HG02623 (cell line): Measurements from ENCODE around the gene C1orf74.

Source experiments
- ATAC-seq: cut with Tn5 transposase; IDR thresholded peaks from one replicate; pipeline ENCODE4 v1.9.1; 2021; ENCODE audit warnings: moderate library complexity; ENCODE audit not compliant: unreplicated experiment

The C1orf74 gene

DNA sequence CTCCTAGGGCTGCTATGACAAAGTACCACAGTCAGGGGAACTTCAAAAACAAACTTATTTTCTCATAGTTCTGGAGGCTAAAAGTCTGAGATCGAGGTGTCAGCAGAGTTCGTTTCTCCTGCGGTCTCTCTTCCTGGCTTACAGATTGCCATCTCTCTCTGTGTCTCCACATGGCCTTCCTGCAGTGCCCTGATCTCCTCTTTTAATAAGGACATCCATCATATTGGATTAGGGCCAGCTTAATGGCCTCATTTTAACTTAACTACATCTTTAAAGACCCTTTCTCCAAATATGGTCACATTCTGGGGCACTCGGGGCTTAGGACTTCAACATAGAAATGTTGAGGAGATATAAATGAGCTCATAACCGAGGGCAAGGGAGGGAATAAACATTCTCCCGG lies 12.2 kb downstream of the C1orf74 start:
- ATAC-seq = no peak

DNA sequence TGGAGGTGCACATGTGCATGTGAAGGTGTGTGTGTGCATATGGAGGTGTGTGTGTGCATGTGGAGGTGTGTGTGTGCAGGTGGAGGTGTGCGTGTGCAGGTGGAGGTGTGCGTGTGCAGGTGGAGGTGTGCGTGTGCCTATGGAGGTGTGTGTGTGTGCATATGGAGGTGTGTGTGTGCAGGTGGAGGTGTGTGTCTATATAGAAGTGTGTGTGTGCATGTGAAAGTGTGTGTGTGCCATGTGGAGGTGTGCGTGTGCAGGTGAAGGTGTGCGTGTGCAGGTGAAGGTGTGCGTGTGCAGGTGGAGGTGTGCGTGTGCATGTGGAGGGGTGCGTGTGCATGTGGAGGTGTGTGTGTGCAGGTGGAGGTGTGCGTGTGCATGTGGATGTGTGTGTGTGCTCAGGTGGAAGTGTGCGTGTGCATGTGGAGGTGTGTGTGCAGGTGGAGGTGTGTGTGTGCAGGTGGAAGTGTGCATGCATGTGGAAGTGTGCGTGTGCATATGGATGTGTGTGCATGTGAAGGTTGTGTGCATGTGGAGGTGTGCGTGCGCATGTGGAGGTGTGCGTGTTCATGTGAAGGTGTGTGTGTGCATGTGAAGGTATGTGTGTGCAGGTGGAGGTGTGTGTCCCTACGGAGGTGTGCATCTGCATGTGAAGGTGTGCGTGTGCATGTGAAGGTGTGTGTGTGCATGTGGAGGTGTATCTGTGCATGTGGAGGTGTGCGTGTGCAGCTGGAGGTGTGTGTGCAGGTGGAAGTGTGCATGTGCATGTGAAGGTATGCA lies 13.5 kb downstream of the C1orf74 start:
- no peak for ATAC-seq

DNA sequence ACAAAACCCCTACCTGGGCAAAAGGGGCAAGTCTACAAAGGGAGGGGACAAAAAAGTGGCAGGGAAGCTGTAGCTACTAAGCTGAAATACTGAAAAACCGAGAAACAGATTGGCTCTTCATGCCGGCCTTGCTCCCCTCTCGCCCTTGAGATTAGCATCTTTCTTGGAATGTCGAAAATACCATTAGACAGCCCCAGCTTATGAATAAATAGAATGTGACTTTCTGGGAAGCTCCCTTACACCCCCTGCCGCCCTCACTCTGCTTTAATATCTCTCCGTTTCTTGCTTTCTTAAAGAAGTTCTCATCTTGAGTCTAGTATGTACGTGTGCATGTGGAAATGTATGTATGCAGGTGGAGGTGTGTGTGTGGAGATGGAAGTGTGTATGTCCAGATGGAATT lies 14.4 kb downstream of the C1orf74 start:
- no peak for ATAC-seq

DNA sequence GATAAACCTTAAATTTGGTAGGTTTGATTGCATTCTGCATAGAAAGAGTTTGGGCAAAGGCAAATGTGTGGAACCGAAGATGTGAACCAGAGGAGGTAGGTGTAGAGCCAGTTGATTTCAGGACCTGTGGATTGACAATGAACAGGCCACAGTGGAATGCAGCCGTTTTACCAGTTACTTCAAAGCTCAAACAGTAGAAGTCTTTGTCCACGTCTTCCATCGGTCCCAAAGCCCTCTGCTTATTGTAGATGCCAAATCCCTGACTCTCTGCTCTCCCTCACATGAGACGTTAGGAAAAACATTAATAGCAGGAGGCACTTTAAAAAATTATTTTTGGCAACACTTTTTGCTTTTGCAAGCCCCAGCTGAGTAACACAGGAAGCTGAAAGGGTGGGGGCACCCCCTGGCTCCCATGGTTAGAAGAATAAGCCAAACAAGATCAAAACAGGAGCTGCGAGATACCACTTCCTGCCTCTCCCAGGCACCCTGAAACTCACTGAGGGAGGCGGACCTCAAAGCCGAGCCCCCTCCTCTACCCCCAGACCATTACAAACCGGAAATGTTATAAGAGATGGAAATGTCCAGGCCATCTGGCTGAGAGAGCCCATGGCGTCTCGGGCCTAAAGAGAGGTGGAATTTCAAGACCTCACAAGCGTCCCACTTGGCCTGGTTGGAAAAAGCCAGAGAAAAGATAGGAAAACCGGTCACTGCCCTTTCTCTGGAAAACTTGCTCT lies 15.0 kb downstream of the C1orf74 start:
- peak; percentile 77 for ATAC-seq

DNA sequence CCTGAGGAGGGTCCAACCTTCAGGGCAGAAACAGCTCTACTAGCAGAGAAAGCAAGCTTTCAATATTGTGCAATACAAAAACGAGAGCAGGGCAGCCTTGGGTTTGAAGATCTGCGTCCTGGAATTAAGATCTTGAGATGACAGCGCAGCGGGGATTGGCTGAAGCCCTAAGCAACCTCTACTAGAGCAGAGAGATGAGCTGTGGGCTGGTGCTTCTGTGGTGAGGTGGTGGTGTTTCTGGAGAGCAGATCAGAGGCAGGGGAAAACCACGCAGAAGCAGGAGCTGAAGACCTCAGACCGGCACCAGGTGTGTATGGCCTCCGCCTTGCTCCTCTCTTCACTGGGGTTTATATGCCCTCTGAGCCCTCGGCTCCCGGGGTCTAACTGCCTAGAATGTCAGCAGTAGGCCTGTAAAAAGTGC lies 16.0 kb downstream of the C1orf74 start:
- ATAC-seq = peak; percentile 83

DNA sequence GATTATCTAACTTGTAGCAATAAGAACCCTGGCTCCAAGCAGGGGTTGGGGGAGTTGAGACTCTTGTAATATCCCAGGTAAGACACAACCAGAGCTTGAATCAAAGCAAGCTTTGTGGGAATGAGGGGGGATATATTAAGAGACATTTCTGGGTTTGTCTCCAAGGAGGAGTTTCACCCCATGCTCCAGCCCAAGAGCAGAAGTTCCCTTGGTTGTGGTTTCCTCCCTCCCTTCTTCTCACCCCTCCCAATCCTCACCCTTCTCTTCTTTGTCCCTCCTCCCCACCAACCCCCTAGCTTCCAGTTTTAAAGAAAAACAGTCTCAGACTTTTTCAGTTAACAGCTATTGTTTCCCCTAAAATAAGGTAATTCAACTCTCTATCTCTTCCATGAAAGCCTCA lies 16.7 kb downstream of the C1orf74 start:
- ATAC-seq = no peak

DNA sequence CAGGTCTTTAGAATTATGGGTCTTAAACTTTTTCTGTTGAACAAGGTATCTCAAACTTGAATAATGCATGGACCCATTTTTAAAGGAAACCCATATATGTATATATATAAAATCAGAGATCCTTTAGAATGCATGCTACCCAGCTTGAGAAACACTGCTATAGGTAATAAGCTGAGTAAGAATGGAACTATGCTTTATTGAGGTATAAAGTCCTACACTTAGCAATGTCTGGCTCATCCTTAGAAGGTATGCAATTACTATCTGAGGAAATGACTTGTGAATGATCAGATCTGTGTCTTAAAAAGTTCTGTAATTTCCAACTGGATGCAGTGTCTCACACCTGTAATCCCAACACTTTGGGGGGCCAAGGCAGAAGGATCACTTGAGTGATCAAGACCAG lies 17.3 kb downstream of the C1orf74 start:
- ATAC-seq = no peak

DNA sequence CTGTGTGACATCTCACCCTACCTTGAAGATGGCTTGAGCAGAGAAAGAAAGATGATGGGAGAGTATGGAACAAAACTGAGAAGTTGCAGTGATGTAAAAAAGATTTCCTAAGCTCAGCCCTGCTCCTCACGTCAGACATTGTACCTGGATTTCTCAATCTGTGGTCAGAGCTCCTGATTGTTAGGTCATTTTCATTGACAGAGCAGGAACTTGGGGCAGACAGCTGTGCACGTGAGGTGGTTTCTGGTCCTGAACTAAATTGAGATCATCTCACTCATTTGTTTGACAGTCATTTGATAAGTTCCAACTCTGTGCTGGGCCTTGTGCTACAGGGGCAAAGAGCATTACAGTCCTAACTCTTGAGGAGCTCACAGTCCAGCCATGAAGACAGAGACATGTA lies 18.3 kb downstream of the C1orf74 start:
- no peak for ATAC-seq

DNA sequence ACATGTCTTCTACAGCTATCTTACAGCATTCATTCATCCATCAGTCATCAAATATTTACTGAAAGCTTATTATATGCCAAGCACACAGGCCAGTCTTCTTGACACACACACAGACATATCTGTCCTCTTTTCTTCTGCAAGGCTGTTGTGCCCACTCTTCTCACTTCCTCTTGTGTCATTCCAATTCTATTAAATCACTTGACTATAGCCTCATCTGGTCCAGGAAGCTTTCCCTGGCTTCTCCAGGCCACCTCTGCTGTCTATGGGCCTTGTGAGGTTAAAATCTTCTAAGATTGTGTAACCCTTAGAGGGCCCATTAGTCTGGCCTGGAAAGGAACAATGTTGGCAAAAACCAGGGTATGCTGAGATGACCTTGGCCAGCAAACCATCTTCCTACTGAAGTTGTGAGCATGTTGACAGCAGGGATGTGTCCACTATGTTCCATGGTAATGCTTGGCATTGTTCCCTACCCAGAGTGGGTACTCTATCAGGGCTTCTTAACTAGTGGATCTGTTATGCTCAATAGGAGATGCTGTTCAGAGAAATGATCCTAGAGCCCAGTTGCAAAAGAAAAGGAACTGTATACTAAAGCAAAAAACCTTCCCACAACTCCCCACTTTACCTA lies 23.2 kb downstream of the C1orf74 start:
- no peak for ATAC-seq

DNA sequence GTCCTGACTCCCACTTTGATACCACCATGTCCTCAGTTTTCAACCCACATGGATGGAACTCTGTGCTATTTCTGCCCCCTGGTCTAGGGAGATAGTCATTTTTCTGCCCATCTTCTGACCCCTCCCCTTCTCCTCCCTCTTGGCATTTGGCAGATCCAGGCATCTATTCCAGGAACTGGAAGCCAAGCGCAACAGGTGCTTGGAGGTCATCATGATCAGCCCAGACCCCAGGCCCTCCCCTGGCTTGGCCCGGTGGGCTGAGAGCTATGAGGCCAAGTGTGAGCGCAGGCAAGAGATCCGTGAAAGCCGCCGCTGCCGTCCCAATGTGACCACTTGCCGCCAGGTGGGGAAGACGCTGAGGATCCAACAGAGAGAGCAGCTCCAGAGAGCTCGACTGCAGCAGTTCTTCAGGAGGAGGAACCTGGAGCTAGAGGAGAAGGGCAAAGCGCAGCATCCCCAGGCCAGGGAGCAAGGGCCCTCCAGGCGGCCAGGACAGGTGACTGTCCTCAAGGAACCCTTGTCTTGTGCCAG lies 24.5 kb downstream of the C1orf74 start:
- ATAC-seq = no peak

DNA sequence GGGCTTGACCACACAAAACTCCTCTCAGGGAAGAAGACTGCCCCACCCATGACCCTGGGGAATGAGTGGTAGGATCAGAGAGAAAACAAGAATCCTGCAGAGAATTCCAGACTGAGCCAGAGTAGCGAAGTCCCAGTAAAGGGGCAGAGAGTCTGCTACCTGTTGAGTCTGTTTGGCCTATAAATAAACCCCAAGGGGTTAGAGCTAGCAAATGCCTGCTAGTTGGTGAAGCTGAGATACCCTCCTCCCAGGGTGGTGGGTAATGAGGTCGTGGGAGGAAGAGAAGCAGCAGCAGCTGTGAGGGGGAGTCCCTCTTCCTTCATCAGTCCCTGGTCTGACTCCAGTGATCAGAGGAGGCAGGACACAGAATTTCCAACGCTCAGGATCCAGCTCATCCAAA lies 26.0 kb downstream of the C1orf74 start:
- ATAC-seq = no peak

DNA sequence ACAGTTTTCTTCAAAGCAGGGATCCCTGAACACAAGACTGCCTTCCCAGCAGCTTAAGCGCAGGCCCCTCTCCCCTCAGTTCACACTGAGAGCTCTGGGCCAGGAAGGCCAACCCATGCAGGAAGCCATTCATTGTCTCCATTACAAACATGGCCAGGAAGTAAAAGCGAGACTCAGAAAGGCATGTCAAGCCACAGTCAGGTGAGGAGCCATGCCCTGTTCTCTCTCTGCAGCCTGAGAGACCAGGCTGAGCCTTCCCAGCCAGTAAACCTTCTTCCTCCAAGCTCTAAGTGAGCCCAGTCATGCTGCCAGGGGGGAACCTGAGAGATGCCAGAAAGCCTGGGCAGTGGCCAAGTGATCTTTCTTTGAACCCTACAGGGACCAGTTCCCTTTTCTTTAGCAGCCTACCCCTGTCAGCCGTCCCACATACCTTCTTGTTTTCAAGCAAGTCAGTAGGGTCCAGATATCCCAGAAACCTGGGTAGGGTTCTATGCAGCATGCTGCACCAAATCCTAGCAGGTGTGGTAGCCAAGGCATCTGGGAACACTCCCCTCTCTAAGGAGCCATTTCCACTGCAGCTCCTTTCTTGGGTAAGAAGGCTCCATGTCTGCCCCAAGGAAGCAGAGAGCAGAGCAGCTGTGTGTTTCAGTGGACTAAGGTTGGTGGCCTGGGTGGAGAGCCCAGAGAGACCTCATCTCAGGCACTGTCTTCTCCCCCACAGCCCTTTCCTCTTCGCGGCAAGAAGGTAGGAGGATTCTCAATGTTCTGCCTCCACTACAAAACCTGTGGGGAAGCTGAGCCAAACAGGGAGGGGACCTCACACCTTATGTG lies 27.5 kb downstream of the C1orf74 start:
- peak; percentile 25 for ATAC-seq

DNA sequence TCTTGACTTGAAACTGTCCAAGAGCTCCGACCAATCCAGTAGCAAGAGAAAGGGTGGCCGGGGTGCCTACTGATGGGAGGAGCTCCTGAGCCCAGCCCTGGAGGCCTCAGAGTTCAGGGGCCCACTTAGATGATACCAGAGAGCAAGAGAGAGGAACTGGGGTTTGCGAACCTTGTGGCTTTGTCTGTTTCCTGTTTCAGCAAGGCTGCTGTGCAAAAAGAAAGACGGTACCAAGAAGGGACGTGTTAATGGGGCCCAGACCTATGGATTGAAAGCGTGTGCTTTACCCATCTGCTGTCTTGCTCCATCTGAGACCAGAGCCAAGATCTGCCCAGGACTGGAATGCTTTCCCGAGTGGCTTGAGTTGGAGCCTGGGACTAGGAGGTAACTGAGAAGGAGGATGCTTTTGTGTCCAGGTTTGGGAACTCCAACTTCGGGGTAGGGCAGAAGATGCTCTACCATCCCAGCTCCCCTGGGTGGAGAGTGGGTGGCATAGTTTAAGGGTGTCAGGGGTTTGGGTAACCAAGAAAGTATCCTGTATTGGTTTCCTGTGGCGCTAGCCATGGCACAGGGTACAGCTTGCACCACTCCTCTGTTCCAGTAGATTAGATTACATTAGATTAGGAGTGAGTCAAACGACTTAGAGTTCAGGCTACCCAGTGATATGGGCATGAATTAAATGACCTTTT lies 28.3 kb downstream of the C1orf74 start, which contains the start of gene TRAF3IP3:
Gene TRAF3IP3, plus strand, starts transcription at position 128 of the 689 bp plus-strand sequence. CDS start 3,987 bp downstream, outside the sequence.
- ATAC-seq = peak; percentile 70

DNA sequence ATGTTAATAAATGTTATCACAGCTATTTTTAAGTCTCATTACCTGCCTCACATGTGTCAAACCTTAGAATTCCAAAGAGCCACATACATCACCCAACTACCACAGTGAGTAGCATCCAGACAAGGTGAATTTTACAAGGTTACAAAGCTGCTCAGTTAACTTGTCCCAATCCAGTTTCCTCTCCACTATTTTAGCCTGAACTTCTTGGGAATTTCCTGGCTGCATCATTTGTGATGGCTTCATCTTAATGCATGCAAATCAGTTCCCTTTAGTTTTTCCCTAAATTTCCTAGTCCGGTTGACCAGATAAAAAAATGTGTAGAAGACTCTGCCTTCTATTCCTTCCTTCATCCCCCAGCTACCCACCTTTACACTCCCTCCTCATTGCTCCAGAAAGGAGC lies 29.1 kb downstream of the C1orf74 start:
- ATAC-seq = no peak

DNA sequence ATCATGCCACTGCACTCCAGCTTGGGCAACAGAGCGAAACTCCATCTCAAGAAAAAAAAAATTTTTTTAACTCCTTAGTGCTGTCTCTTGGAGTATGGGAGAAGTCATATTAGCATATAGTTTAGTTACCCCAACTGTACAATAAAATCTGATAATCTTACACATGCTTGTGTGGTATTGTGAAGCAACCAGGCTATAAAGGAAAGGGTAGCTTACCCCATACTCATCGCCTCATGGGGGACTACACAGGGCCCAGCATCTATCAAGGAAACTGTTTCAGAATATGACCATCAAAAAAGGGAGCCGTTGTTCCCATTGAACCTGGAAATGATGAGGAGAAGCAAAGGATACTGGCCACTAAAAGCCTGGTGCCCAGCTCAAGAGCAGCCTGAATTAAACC lies 31.5 kb downstream of the C1orf74 start:
- ATAC-seq = no peak

DNA sequence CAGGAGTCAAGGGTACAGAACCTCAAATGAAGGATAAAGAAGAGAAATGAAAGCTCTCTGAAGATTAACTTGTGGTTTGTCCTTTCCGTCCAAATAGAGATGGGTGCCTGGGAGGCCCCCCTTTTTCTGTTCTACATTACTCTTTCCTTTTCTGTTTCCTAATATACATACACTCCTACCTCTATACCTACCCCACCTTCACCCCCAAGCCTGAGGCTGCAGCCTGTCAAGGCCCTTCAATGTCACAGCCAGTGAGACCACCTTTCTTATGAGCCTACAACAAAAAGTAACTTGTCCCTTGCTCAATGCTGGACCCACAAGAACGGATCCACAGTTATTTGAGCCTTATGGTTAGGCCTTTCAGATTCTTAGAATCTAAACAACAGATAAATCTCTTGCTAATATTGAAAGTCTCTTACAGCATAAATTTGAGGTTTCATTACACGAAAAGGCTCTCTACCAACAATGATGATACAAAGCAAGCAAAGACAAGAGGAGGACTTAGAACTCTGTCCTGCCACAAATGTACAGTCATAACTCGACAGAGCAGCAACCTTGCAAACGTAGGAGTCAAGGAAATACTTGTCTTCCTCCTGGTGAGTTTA lies 32.6 kb downstream of the C1orf74 start:
- peak; percentile 36 for ATAC-seq

DNA sequence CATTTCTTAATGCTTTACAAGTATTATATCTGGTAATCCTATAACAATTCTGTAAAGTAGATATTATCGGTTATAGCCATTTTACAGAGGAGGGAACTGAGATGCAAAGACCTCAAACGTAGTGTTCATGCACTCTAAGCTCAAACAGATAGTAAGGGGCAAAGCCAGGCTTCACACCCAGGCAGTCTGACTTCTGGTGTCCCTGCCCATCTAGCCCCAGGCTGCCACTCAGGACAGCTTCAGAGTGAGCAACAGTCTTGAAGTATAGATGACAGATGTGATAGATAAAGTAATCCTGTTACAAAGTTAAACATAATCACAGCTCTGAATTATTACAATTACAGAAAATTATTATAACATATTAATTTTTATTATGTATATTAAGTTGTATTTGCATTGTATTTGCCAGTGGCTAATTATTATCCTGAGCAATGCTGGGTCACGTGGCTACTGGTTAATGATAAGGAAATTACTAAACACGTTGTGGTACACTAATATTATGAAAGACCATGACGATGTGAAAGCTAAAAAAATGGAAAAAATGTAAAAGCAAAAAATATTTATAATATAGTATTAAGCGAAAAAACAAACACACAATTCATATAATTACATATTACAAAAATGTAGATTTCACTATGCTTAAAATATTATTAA lies 34.6 kb downstream of the C1orf74 start:
- no peak for ATAC-seq

DNA sequence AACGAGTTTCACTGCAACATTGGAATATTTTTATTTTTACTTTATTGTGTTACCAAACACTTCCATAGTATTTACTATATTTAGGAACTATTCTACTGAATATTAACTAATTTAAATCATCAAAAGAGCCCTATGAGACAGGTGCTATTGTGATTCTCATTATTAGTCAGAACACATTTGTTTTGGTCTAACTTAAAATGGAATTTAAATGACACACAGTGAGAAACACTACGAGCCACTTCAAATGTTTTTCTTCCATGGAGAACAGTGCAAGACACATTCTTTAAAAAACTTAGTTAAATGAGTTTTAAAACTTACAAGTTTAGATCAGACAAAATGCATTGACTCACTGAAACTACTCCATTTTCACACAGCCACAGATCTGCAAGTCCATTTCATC lies 35.2 kb downstream of the C1orf74 start:
- ATAC-seq = no peak

DNA sequence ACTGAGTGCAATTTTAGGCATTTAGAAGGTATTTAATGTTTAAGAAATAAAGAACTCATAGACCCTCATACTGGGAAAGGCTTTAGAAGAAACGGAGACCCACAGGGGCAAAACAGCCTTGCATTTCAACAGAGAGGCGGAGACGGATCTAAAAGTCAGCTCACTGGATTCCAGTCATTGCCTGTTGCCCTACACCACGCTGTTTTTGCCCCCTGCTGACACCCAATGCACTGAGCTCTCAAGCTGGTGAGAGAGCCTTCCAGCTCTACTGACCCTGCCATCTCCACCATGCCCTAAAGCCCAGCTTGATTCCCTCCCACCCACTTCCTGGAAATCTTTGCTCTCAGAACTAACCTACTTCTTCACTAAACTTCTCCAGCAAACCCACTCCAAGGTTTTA lies 35.7 kb downstream of the C1orf74 start:
- ATAC-seq = no peak
